Small intestine (tissue), 7 donors: ENCODE results near the gene CAMK2B. TPM values are rescaled to one million over a fixed set of nuclear protein-coding genes. Genes with fewer than 3 reads are reported as not detected.

Experiments
- DNase-seq, 2 donors: peaks; one replicate each; pipeline versions ENCODE4 v3.0.0 to v3.0.0-alpha.2; 2013
- FAIRE-seq: peaks from 2 replicates; lab custom pipeline; 2012; peaks lifted over from hg19 to GRCh38; lab: Jason Lieb, UNC
- H3K27ac ChIP-seq, 3 donors: one replicate each; pipeline ENCODE4 v1.5.1; 2013; ENCODE audit warnings: low read length in 2 of 3, mild to moderate bottlenecking in 2 of 3, control low read depth in 1 of 3, inconsistent platforms in 1 of 3, low read depth in 1 of 3, moderate library complexity in 1 of 3
- H3K27me3 ChIP-seq, 3 donors: one replicate each; pipeline ENCODE4 v1.6.1; 2013; ENCODE audit warnings: low read length in 3 of 3, inconsistent platforms in 1 of 3; ENCODE audit not compliant: control insufficient read depth in 3 of 3, insufficient read depth in 3 of 3
- H3K36me3 ChIP-seq, 3 donors: one replicate each; pipeline ENCODE4 v1.6.1; 2013; ENCODE audit warnings: low read length in 3 of 3, inconsistent platforms in 1 of 3, low read depth in 1 of 3, mild to moderate bottlenecking in 1 of 3, moderate library complexity in 1 of 3; ENCODE audit not compliant: control insufficient read depth in 3 of 3, insufficient read depth in 2 of 3
- H3K4me1 ChIP-seq, 3 donors: one replicate each; pipeline ENCODE4 v1.6.1; 2013; ENCODE audit warnings: low read length in 2 of 3, inconsistent platforms in 1 of 3, low read depth in 1 of 3, mild to moderate bottlenecking in 1 of 3, moderate library complexity in 1 of 3; ENCODE audit not compliant: control insufficient read depth in 3 of 3, insufficient read depth in 2 of 3
- H3K4me3 ChIP-seq, 3 donors: one replicate each; pipeline ENCODE4 v1.5.1; 2013; ENCODE audit warnings: low read length in 3 of 3, control low read depth in 1 of 3, inconsistent platforms in 1 of 3, low read depth in 1 of 3, mild to moderate bottlenecking in 1 of 3, moderate library complexity in 1 of 3
- H3K9me3 ChIP-seq, 2 donors: one replicate each; pipeline ENCODE4 v1.6.1; 2013; ENCODE audit warnings: low read depth in 1 of 2, low read length in 1 of 2; ENCODE audit not compliant: control insufficient read depth in 2 of 2, insufficient read depth in 1 of 2
- WGBS, 3 donors: extraction: QIAGEN DNeasy Blood & Tissue Kit; methylation state at CpG; one replicate each; pipeline ENCODE4 v1.1.7; 2013; 5-methylcytosine and 5-hydroxymethylcytosine counted together
- polyA plus RNA-seq, 4 donors: library from polyadenylated mRNA; stranded (reverse) in 3 of 4; unstranded in 1 of 4; fragments of 200-250 nt in 3 of 4; fragments of 120-200 nt in 1 of 4; gene quantifications; one replicate each; pipeline versions ENCODE4 v1.2.1 to v1.2.3, GENCODE V29; 2013
- donor health status: healthy with polysubstance abuse.
- donor health status: control.
- donor health status: control.
- donor health status: Bipolar disorder and iron deficiency.
- donor health status: healthy.

CAMK2B gene
- polyA plus RNA-seq, 4 donors: 1.3 to 1.8 (median 1.5) TPM

- peaks cover 13 to 23% (median 15%) of the 10 kb centered on the region in 3 donors for H3K27me3 ChIP-seq
- no peaks in the 10 kb centered on the region for H3K36me3 ChIP-seq
- H3K4me3 ChIP-seq: no peak overlapping the region
- H3K27ac ChIP-seq: peak overlapping the region in 1 of 3 donors; percentile 28
- FAIRE-seq (no peak), DNase-seq (no peak)
- WGBS, 3 donors: 46 to 58% (median 53%) methylated on average over 15 of the region's 15 CpGs
- H3K4me1 ChIP-seq: no peaks in the 10 kb centered on the region
- no peaks in the 10 kb centered on the region for H3K9me3 ChIP-seq
These were observed 4.5 kb downstream of the CAMK2B start for GRCh38 chr7:44320794-44321371.

- DNase-seq: no peak
- no peak for FAIRE-seq
- H3K36me3 ChIP-seq: no peaks in the 10 kb centered on the region
- H3K9me3 ChIP-seq: no peaks in the 10 kb centered on the region
- 92 to 96% (median 93%) methylated on average over 5 of the region's 5 CpGs for WGBS, 3 donors
- no peak overlapping the region for H3K4me3 ChIP-seq
- H3K27ac ChIP-seq: no peak overlapping the region
- peaks cover 9 to 20% (median 13%) of the 10 kb centered on the region in 3 donors for H3K27me3 ChIP-seq
- no peaks in the 10 kb centered on the region for H3K4me1 ChIP-seq
These were observed 5.3 kb downstream of the CAMK2B start for GRCh38 chr7:44320141-44320540.

DNA sequence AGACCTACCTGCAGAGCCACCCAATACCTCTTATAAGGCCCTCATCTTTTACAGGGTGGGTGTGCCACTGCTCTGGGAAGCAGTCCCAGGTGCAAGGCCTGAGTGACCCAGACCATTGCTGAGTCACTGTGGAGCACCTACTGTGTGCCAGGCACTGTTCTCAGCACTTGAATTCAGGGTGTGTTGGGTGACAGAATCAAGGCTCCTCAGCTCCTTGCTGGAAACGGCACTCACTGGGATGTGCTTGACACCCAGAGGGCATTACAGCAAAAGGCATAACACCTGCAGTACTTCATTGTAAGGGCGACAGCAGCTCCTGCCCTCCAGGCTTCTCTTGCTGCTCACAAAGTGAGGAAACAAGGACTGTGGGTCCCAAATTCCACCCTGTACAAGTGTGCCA, 7.1 kb downstream of the CAMK2B start:
- no peak for DNase-seq
- no peak for FAIRE-seq
- Histone ChIP-seq H3K36me3 (no peaks in the 10 kb centered on the region), H3K9me3 (no peaks in the 10 kb centered on the region), H3K4me3 (no peak overlapping the region), H3K27ac (no peak overlapping the region), H3K27me3 (peaks cover 0 to 8% (median 4%) of the 10 kb centered on the region in 3 donors), H3K4me1 (no peaks in the 10 kb centered on the region)
- 71 to 90% (median 77%) methylated on average over 2 of the region's 2 CpGs for WGBS, 3 donors

- Histone ChIP-seq H3K27me3 (peaks cover 0 to 10% (median 0%) of the 10 kb centered on the region in 3 donors), H3K4me1 (no peaks in the 10 kb centered on the region), H3K9me3 (no peaks in the 10 kb centered on the region), H3K4me3 (no peak overlapping the region), H3K27ac (no peak overlapping the region), H3K36me3 (no peaks in the 10 kb centered on the region)
- FAIRE-seq: peak; percentile 44
- WGBS, 3 donors: 77 to 85% (median 82%) methylated on average over 3 of the region's 3 CpGs
- DNase-seq: no peak
These were observed 10.0 kb downstream of the CAMK2B start for GRCh38 chr7:44315301-44315903.

DNA sequence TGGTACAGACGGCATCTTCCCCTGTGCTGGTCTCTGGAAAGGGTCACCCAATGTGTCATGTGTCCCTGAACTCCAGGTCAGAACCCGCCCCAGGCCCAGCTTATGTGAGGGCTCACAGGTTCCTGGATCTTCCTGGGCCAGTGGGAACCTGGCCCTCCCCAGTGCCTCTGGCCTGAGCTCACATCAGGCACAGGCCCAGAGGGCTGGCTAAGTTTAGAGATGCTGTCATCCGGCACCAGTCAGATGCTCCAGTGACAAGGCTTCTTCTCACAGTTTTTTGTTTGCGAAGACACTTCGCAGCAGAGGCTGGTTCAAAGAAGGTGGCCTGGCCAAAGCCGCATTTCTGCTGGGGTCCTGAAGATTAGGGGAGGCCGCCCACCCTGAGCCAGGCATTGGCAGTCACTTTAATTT, 11.8 kb downstream of the CAMK2B start:
- FAIRE-seq (no peak), DNase-seq (no peak)
- Histone ChIP-seq H3K27ac (no peak overlapping the region), H3K36me3 (no peaks in the 10 kb centered on the region), H3K27me3 (peaks cover 0 to 24% (median 0%) of the 10 kb centered on the region in 3 donors), H3K4me1 (peaks cover 0 to 3% (median 0%) of the 10 kb centered on the region in 3 donors), H3K9me3 (no peaks in the 10 kb centered on the region), H3K4me3 (no peak overlapping the region)
- WGBS, 3 donors: 90 to 94% (median 91%) methylated on average over 7 of the region's 7 CpGs

DNA sequence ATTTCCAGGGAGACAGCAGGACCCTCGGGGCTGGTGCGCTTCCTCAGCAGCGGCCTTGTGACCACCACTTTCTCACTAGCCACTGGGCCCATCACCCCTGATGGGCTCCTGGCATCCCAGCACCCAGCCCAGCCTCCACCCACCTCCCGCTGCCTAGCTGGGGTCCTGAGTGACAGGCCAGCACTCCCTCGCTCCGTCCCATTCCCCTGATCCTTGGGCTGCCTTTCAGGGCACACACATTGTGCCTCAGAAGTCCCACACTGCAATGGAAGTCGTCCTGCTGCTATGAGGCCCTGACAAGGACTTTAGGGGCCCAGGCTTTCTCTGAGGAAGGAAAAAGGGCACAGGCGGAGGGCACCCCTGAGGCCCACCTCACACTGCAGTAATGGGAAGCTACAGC, 12.4 kb downstream of the CAMK2B start:
- no peak for FAIRE-seq
- no peaks in the 10 kb centered on the region for H3K9me3 ChIP-seq
- peaks cover 0 to 28% (median 0%) of the 10 kb centered on the region in 3 donors for H3K27me3 ChIP-seq
- no peaks in the 10 kb centered on the region for H3K36me3 ChIP-seq
- no peak overlapping the region for H3K27ac ChIP-seq
- peaks cover 0 to 3% (median 0%) of the 10 kb centered on the region in 3 donors for H3K4me1 ChIP-seq
- 86 to 91% (median 89%) methylated on average over 8 of the region's 8 CpGs for WGBS, 3 donors
- no peak overlapping the region for H3K4me3 ChIP-seq
- DNase-seq: no peak

GRCh38 chr7:44311561-44312495, 13.6 kb downstream of the CAMK2B start:
- no peak for DNase-seq
- 81 to 84% (median 82%) methylated on average over 16 of the region's 16 CpGs for WGBS, 3 donors
- no peak overlapping the region for H3K27ac ChIP-seq
- no peaks in the 10 kb centered on the region for H3K9me3 ChIP-seq
- no peaks in the 10 kb centered on the region for H3K36me3 ChIP-seq
- peaks cover 0 to 3% (median 0%) of the 10 kb centered on the region in 3 donors for H3K4me1 ChIP-seq
- H3K4me3 ChIP-seq: no peak overlapping the region
- H3K27me3 ChIP-seq: peaks cover 0 to 26% (median 0%) of the 10 kb centered on the region in 3 donors
- no peak for FAIRE-seq

GRCh38 chr7:44310221-44310848, 15.1 kb downstream of the CAMK2B start:
- whole genome bisulfite sequencing, 3 donors: 77 to 83% (median 82%) methylated on average over 10 of the region's 10 CpGs
- Histone ChIP-seq H3K36me3 (no peaks in the 10 kb centered on the region), H3K4me3 (no peak overlapping the region), H3K27me3 (peaks cover 0 to 26% (median 0%) of the 10 kb centered on the region in 3 donors), H3K27ac (no peak overlapping the region), H3K9me3 (no peaks in the 10 kb centered on the region), H3K4me1 (peaks cover 0 to 3% (median 0%) of the 10 kb centered on the region in 3 donors)
- FAIRE-seq (no peak), DNase-seq (no peak)
